WTC11 (cell line): ENCODE results near the gene CEP295NL.

Source experiments
- ARID4B ChIP-seq: sonication (generic); formaldehyde crosslinking; IDR thresholded peaks from 2 replicates; pipeline ENCODE4 v1.8.0; 2023; ENCODE audit warnings: missing genetic modification reagents, mild to moderate bottlenecking, borderline replicate concordance
- ATF1 ChIP-seq: sonication (generic); formaldehyde crosslinking; IDR thresholded peaks from 2 replicates; pipeline ENCODE4 v1.8.1; 2023; ENCODE audit warnings: mild to moderate bottlenecking, moderate library complexity, missing genetic modification reagents
- ATF2 ChIP-seq: sonication (generic); formaldehyde crosslinking; IDR thresholded peaks from 2 replicates; pipeline ENCODE4 v1.8.1; 2022; ENCODE audit warnings: low read depth, missing genetic modification reagents, borderline replicate concordance
- GABPB1 ChIP-seq: sonication (generic); formaldehyde crosslinking; IDR thresholded peaks from 2 replicates; pipeline ENCODE4 v1.8.1; 2023; ENCODE audit warnings: mild to moderate bottlenecking, missing genetic modification reagents
- GTF2I ChIP-seq: fragments of 250-450 bp; sonication (Bioruptor Pico); conservative IDR thresholded peaks from 2 replicates; pipeline ENCODE4 v1.4.0; 2021; ENCODE audit warnings: mild to moderate bottlenecking
- HMGXB4 ChIP-seq: sonication (generic); formaldehyde crosslinking; IDR thresholded peaks from 2 replicates; pipeline ENCODE4 v1.8.1; 2023; ENCODE audit warnings: mild to moderate bottlenecking, moderate library complexity, missing genetic modification reagents
- PREB ChIP-seq: sonication (generic); formaldehyde crosslinking; IDR thresholded peaks from 2 replicates; pipeline ENCODE4 v1.8.1; 2022; ENCODE audit warnings: mild to moderate bottlenecking, missing genetic modification reagents, moderate library complexity, borderline replicate concordance
- TEAD1 ChIP-seq: sonication (generic); formaldehyde crosslinking; IDR thresholded peaks from 2 replicates; pipeline ENCODE4 v1.8.0; 2022; ENCODE audit warnings: mild to moderate bottlenecking, missing genetic modification reagents
- TF ChIP-seq, protein P1 (sequence below): fragments of 200-600 bp; IDR thresholded peaks from 2 replicates; pipeline ENCODE4 v1.8.0; 2022; ENCODE audit warnings: antibody characterized with exemption
- TF ChIP-seq, protein P2 (sequence below): sonication (generic); formaldehyde crosslinking; IDR thresholded peaks from 2 replicates; pipeline ENCODE4 v1.8.0; 2022; ENCODE audit warnings: mild to moderate bottlenecking, missing genetic modification reagents

GRCh38 chr17:78882540-78883088, 20.4 kb downstream of the CEP295NL start:
- no peak for TF ChIP-seq GTF2I
- TF ChIP-seq, protein P1, sequence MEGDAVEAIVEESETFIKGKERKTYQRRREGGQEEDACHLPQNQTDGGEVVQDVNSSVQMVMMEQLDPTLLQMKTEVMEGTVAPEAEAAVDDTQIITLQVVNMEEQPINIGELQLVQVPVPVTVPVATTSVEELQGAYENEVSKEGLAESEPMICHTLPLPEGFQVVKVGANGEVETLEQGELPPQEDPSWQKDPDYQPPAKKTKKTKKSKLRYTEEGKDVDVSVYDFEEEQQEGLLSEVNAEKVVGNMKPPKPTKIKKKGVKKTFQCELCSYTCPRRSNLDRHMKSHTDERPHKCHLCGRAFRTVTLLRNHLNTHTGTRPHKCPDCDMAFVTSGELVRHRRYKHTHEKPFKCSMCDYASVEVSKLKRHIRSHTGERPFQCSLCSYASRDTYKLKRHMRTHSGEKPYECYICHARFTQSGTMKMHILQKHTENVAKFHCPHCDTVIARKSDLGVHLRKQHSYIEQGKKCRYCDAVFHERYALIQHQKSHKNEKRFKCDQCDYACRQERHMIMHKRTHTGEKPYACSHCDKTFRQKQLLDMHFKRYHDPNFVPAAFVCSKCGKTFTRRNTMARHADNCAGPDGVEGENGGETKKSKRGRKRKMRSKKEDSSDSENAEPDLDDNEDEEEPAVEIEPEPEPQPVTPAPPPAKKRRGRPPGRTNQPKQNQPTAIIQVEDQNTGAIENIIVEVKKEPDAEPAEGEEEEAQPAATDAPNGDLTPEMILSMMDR = no peak
- TF ChIP-seq ATF1 (CRISPR knock-in tag) = no peak
- TF ChIP-seq ARID4B (CRISPR knock-in tag) = no peak
- TF ChIP-seq PREB (CRISPR knock-in tag) = no peak
- no peak for TF ChIP-seq TEAD1 (CRISPR knock-in tag)
- TF ChIP-seq, protein P2, sequence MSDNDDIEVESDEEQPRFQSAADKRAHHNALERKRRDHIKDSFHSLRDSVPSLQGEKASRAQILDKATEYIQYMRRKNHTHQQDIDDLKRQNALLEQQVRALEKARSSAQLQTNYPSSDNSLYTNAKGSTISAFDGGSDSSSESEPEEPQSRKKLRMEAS (CRISPR knock-in tag) = no peak
- TF ChIP-seq ATF2 (CRISPR knock-in tag) = no peak
- TF ChIP-seq HMGXB4 (CRISPR knock-in tag) = no peak
- TF ChIP-seq GABPB1 (CRISPR knock-in tag) = no peak
